Measurements from ENCODE around the gene OSBPL6.
"Not testable (repeated sequence)": the region's sequence is repeated elsewhere in the genome, so short reads cannot be mapped to it uniquely, and the experiment has no call there.

The OSBPL6 gene

DNA sequence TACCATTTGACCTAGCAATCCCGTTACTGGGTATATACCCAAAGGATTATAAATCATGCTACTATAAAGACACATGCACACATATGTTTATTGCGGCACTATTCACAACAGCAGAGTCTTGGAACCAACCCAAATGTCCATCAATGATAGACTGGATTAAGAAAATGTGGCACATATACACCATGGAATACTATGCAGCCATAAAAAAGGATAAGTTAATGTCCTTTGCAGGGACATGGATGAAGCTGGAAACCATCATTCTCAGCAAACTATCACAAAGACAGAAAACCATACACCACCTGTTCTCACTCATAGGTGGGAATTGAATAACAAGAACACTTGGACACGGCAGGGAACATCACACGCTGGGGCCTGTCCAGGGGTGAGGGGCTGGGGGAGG is 163.4 kb downstream of the OSBPL6 start:
- H3K4me3 Mint-ChIP-seq, DNase-seq, H3K27ac Mint-ChIP-seq, H3K4me1 Mint-ChIP-seq, ATAC-seq: not testable (repeated sequence)
- Mint-ChIP-seq H3K27me3 (peaks cover 27% of the 10 kb centered on the region), H3K9me3 (peaks cover 14 to 37% of the 10 kb centered on the region in 2 donors)

DNA sequence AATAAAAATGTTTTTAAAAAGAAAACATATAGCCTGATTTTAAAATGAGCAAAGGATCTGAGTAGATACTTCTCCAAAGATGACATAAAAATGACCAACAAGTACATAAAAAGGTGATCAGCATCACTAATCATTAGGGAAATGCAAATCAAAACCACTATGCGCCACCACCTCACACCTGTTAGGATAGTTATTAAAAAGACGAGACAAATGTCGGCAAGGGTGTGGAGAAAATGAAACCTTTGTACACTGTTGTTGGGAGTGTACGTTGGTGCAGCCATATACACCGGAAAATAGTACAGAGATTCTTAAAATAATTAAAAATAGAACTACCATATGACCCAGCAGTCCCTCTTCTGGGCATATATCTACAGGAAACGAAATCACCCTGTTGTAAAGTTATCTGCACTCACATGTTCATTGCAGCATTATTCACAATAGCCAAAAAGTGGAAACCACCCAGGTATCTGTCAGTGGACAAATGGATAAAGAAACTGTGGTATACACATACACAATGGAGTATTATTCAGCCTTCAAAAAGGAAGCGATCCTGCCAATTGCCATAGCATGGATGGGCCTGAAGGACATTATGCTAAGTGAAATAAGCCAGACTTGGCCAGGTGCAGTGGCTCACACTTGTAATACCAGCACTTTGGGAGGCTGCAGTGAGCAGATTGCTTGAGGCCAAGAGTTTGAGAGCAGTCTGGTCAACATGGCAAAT is 165.0 kb downstream of the OSBPL6 start:
- DNase-seq: no peak
- ATAC-seq: no peak
- H3K4me1 Mint-ChIP-seq: no peaks in the 10 kb centered on the region
- H3K27me3 Mint-ChIP-seq: peaks cover 26% of the 10 kb centered on the region
- H3K9me3 Mint-ChIP-seq: peaks cover 9 to 25% of the 10 kb centered on the region in 2 donors
- no peak overlapping the region for H3K27ac Mint-ChIP-seq
- H3K4me3 Mint-ChIP-seq: no peak overlapping the region

DNA sequence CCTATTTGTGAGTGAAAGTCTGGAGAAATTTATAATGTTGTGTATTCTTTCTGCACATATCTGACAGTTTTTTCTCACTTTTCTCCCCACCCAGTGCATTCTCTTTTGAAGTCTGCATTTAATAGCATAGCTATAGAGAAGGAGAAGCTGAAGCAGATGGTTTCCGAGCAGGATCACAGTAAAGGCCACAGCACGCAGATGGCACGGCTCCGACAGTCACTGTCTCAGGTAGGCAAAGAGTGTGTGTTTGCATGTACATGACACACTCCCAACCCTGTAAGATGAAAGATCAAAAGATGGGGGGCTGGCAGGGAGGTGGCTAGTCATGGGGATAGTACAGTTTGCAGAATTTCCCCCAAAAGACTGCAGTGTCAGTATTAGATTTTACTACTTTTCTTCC is 167.3 kb downstream of the OSBPL6 start:
- no peak for ATAC-seq
- H3K4me1 Mint-ChIP-seq: no peaks in the 10 kb centered on the region
- no peak for DNase-seq

DNA sequence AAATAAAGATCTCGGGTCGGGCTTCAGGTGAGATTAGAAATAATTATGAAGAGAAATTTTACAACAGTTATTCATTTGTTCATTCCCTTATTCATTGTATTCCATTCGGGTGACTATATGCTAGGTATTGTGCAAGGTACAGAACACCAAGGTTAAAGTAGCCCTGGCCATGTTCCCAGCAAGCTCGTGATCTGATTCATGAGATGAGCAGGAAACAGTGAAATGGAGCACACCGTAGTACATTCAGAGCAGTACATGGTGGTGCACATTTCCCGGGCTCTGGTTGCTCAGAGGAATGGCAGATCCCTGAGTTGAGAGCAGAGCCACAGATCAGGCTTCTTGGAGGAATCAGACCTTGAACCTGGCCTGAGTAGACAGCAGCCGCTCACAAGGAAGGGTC is 168.9 kb downstream of the OSBPL6 start:
- ATAC-seq (no peak), DNase-seq (no peak)
- Mint-ChIP-seq H3K4me3 (no peak overlapping the region), H3K4me1 (no peaks in the 10 kb centered on the region), H3K27ac (no peak overlapping the region), H3K9me3 (no peaks in the 10 kb centered on the region), H3K27me3 (peaks cover 9% of the 10 kb centered on the region)

More for the DNA sequence above, 167.3 kb downstream of the OSBPL6 start:
- Mint-ChIP-seq H3K4me3 (no peak overlapping the region), H3K27me3 (peaks cover 9% of the 10 kb centered on the region), H3K27ac (no peak overlapping the region), H3K9me3 (peaks cover 1 to 9% of the 10 kb centered on the region in 2 donors)

DNA sequence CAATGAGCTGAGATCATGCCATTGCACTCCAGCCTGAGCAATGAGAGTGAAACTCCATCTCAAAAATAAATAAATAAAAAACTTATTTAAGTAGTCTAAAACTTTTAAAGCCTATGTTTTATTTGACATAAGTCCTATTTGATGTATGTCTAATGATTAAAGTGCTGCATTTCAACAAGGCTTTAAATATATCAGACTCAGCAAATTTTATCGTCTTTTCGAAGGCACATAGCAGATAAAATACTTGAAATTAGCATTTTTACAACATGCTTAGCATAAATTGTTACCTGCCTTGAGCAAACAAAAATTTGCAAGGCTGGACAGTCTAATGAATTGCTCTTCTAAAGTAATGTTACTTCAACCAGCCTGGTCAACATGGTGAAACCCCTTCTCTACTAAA is 170.8 kb downstream of the OSBPL6 start:
- Mint-ChIP-seq H3K4me1 (no peaks in the 10 kb centered on the region), H3K27ac (no peak overlapping the region), H3K4me3 (no peak overlapping the region), H3K9me3 (no peaks in the 10 kb centered on the region), H3K27me3 (peaks cover 9% of the 10 kb centered on the region)
- DNase-seq: no peak
- no peak for ATAC-seq

DNA sequence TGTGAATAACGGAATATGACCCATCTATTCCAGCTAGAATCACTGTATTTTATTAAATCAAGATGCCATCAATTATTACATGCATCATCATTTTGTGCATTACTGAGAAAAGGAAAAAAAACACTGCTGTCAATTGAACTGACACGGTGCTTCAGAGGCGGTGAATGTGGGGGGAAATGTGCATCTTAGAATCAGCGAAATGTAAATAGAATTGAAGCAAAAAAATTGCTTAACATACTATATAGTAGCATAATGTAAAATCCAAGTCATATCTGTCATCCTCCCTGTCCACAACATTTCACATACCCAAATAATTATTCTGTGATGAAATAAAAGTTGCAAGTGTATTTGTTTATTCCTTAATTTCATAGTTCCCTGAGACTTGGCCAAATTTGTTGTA is 172.1 kb downstream of the OSBPL6 start:
- Mint-ChIP-seq H3K27me3 (peaks cover 9% of the 10 kb centered on the region), H3K27ac (no peak overlapping the region), H3K9me3 (no peaks in the 10 kb centered on the region), H3K4me3 (no peak overlapping the region), H3K4me1 (no peaks in the 10 kb centered on the region)
- no peak for DNase-seq
- no peak for ATAC-seq

DNA sequence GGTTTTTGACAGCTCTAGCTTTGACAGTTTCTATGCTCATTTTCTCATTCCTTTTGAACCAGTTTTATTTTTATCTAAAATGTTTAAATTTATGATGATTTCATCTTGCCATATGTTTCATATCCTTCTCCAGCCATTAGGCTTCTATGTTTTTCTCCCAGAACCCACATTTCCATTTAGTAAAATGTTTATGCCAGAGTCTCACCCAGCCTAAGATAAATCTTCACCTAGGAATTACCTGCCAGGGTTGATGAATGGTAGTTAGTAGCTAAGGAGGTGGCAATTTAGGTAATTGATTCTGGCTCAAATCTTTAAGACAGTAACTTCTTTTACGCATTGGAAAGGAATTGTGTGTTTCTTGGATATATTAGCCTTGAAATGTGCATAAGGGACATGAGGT is 173.0 kb downstream of the OSBPL6 start:
- ATAC-seq: no peak
- no peaks in the 10 kb centered on the region for H3K4me1 Mint-ChIP-seq
- H3K27me3 Mint-ChIP-seq: peaks cover 9% of the 10 kb centered on the region
- no peak overlapping the region for H3K27ac Mint-ChIP-seq
- no peaks in the 10 kb centered on the region for H3K9me3 Mint-ChIP-seq
- H3K4me3 Mint-ChIP-seq: no peak overlapping the region
- DNase-seq: no peak

DNA sequence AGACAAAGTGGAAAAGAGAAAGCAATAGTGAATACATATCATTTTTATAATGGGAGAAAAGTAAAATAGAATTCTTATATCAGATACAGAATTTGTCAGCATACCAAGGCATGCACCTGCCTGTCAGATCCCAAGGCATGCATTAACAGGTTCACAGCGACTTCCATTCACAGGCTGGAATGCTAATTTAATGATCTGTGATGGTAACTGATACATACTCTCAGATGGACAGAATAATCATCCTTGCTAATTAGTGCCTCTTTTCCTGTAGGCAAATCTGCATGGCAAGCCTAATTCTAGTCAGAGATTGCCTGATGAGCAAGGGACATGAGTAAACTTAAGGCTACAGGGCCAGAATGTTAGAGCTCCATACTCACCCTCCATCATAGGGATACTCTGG is 180.6 kb downstream of the OSBPL6 start:
- H3K27me3 Mint-ChIP-seq: peaks cover 23% of the 10 kb centered on the region
- no peaks in the 10 kb centered on the region for H3K9me3 Mint-ChIP-seq
- no peak for ATAC-seq

DNA sequence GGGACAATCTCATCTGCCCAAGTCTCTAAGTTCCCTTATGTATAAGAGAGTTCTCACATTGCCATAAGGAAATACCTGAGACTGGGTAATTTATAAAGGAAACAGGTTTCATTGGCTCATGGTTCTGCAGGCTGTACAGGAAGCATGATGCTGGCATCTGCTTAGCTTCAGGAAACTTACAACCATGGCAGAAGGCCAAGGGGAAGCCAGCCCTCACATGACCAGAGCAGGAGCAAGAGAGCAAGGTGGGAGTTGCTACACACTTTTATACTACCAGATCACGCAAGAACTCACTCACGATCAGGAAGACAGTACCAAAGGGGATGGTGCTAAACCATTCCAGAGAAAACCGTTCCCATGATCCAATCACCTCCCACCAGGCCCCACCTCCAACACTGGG is 182.7 kb downstream of the OSBPL6 start:
- ATAC-seq (no peak), DNase-seq (no peak)
- H3K27ac Mint-ChIP-seq: no peak overlapping the region
- no peak overlapping the region for H3K4me3 Mint-ChIP-seq
- peaks cover 23% of the 10 kb centered on the region for H3K27me3 Mint-ChIP-seq
- no peaks in the 10 kb centered on the region for H3K9me3 Mint-ChIP-seq
- no peaks in the 10 kb centered on the region for H3K4me1 Mint-ChIP-seq

More for the DNA sequence above, 180.6 kb downstream of the OSBPL6 start:
- Mint-ChIP-seq H3K27ac (no peak overlapping the region), H3K4me3 (no peak overlapping the region), H3K4me1 (no peaks in the 10 kb centered on the region)
- no peak for DNase-seq

DNA sequence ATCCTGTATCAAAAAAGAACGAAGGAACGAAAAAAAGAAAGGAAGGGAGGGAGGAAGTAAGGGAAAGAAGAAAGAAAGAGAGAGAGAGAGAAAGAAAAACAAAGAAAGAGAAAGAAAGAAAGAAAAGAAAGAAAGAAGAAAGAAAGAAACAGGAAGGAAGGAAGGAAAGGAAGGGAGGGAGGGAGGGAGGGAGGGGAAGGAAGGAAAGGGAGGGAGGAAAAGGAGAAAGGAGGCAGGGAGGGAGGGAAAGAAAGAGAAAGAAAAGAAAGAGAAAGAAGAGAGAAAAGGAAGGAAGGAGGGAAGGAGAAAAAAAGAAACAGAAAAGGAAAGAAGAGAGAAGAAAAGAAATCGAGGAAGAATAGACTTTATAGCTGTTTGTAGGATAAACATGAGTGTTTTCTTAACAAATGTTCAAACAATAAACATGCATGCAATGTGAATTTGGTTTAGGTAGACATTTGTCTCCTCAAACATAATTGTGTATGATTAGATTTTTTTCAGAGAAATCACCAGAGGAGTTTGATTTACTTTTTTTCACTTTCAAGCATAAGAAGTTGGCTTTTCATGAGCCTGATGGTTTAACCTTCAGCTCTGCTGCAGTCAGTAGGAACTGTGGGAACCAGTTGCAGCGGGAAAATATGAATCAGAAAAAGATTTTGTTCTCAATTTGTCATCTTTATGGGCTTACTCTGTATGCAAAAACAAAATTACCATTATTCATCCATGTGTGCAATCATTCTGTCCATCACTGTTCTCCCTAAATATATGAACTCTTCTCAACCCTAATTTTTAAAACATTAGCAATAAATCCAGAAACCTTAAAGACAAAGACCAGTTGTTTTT is 185.1 kb downstream of the OSBPL6 start:
- H3K4me1 Mint-ChIP-seq: no peaks in the 10 kb centered on the region
- H3K27ac Mint-ChIP-seq: no peak overlapping the region
- DNase-seq: no peak
- H3K9me3 Mint-ChIP-seq: no peaks in the 10 kb centered on the region
- ATAC-seq: no peak
- peaks cover 23% of the 10 kb centered on the region for H3K27me3 Mint-ChIP-seq
- H3K4me3 Mint-ChIP-seq: no peak overlapping the region

DNA sequence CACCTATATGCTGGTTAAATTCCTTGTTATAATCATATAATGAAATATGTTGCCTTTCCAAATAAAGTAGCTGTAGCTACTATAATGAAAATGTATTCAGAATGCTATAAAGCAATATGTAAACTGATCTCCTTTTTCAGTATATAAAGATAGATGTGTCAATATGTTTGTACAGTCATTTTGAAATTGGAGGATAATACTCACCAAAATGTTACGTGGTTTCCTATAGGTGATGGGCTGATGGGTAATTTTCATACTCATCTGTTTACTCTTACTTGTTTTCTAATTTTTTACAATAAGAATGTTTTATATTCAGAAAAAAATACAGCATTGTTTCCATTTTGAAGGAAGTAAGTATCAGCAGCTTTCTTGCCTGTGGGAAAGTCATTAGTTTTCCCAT is 186.5 kb downstream of the OSBPL6 start:
- H3K4me1 Mint-ChIP-seq: no peaks in the 10 kb centered on the region
- no peak overlapping the region for H3K27ac Mint-ChIP-seq
- H3K27me3 Mint-ChIP-seq: peaks cover 13% of the 10 kb centered on the region
- no peaks in the 10 kb centered on the region for H3K9me3 Mint-ChIP-seq
- DNase-seq (no peak), ATAC-seq (no peak)
- H3K4me3 Mint-ChIP-seq: no peak overlapping the region

DNA sequence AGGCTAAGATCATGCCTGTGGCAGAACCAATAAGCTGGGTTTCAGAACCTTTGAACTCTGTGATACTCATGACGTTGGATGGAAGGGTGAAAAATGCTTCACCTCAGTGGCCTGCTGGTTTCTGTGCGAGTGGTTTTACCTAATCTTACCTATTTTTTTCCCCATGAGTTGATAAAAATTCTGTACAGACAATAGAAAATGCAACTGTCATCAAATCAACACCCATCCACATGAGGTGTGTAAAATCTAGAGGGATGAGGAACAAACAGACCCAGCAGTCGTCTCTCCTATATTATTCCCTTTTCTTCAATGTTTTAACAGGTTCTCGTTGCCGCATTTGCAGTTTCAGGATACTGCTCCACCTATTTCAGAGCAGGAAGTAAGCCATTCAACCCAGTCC is 189.4 kb downstream of the OSBPL6 start:
- peaks cover 7% of the 10 kb centered on the region for H3K27me3 Mint-ChIP-seq
- no peaks in the 10 kb centered on the region for H3K4me1 Mint-ChIP-seq
- no peak for ATAC-seq
- no peak overlapping the region for H3K27ac Mint-ChIP-seq
- no peak for DNase-seq
- H3K9me3 Mint-ChIP-seq: no peaks in the 10 kb centered on the region
- no peak overlapping the region for H3K4me3 Mint-ChIP-seq

DNA sequence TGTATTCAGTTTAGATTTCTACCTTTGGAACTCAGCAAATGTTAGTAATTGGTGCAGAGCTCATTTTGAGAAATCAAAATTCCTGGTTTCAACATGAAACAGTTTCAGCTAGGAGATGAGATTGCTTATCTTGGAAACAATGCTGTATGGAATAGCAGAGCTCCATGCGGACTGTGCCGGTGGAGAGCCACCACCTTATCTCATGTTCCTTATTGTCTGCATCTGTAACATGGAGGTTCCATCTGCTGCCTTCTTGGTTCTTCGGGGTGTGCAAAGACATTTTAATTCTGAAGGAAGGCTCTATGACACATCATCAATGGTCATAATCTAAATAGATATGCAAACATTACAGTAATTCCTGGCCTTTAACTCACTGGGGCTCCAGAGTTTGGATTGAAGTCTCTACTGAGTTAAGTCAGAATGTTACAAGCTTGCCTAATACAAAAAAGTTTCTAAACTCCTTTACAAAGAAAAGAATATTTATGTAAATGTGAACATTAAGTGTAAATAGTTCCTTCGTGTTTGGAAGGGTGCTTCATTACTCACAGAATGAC is 191.4 kb downstream of the OSBPL6 start:
- H3K9me3 Mint-ChIP-seq: no peaks in the 10 kb centered on the region
- H3K27ac Mint-ChIP-seq: no peak overlapping the region
- H3K27me3 Mint-ChIP-seq: peaks cover 8% of the 10 kb centered on the region
- DNase-seq (no peak), ATAC-seq (no peak)
- no peaks in the 10 kb centered on the region for H3K4me1 Mint-ChIP-seq
- no peak overlapping the region for H3K4me3 Mint-ChIP-seq

DNA sequence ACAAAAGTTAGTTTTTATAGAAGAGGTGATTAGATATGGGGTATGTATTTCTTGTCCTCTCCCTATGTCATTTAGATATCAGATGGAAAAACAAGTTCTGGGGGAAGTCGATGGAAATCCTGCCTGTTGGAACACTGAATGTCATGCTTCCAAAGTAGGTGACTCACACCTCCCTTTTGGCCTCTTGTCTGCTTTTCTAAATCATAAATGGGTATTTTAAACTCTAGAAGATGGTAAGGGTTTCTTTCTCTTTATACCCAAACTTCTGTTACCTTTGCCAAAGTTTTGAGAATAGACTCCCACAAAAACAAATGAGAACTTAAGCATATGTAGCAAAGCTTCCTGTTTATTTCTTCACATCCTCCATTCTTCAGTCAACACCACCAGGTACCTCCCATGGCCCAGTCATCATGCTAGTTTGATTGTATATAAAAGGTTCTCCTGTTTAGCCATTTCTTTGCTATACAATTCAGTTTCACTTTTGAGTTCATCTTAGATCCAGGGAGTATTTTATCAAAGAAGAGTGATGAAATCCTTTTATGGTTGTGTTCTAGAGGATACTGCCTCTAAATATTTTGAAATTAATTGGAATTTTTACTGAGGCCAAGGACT is 192.8 kb downstream of the OSBPL6 start:
- no peak overlapping the region for H3K4me3 Mint-ChIP-seq
- ATAC-seq: peak; percentile 42
- no peaks in the 10 kb centered on the region for H3K4me1 Mint-ChIP-seq
- DNase-seq: no peak
- no peak overlapping the region for H3K27ac Mint-ChIP-seq
- no peaks in the 10 kb centered on the region for H3K9me3 Mint-ChIP-seq
- peaks cover 8% of the 10 kb centered on the region for H3K27me3 Mint-ChIP-seq

DNA sequence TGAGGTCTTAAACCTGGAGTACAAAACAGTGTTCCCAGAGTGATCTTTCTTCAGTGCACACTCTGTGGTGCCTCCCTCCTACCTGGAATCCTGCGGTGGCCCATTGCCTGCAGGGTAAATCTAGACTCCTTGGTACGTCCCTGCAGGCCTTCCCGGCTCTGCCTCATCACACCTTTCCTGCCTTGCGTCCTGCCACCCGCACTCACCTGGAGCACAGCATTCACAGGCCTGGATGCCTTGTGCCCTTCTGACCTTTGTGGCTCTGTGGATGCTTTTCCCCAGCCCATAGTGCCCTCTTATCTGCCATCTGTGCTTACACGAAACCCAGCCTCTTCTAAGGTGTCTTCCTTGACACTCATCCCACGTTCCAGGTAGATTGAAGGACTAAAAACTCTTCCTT is 194.0 kb downstream of the OSBPL6 start:
- no peaks in the 10 kb centered on the region for H3K4me1 Mint-ChIP-seq
- H3K4me3 Mint-ChIP-seq: no peak overlapping the region
- DNase-seq (no peak), ATAC-seq (no peak)
- H3K27me3 Mint-ChIP-seq: peaks cover 8% of the 10 kb centered on the region
- H3K9me3 Mint-ChIP-seq: no peaks in the 10 kb centered on the region
- no peak overlapping the region for H3K27ac Mint-ChIP-seq

DNA sequence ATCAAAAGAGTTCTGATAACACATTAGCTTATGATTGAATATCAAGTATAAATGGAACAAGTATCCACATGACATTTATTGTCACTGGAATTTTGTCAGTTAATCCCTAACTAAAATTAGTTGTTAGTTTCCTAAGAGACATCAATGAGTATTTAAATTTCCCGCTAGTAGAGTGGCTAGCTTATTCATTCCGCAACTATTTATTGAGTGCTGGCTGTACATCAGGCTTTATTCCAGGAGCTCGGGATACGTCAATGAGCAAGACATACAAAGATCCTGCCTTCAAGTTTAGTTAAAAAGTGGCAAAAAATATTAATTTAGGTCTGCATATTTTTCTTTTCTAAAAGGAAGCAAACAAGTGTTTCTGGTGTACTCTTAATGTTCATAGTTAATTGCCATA is 197.4 kb downstream of the OSBPL6 start:
- DNase-seq (no peak), ATAC-seq (no peak)
- no peak overlapping the region for H3K4me3 Mint-ChIP-seq
- H3K9me3 Mint-ChIP-seq: no peaks in the 10 kb centered on the region
- H3K27ac Mint-ChIP-seq: no peak overlapping the region
- H3K4me1 Mint-ChIP-seq: no peaks in the 10 kb centered on the region
- H3K27me3 Mint-ChIP-seq: peaks cover 8% of the 10 kb centered on the region
